ENCODE data around the gene CPNE4. TPM values are rescaled to one million over a fixed set of nuclear protein-coding genes. Genes with fewer than 3 reads are reported as not detected.

Gene CPNE4
- total RNA-seq, 1 experiment from 2014 or later: 5.7 TPM

DNA sequence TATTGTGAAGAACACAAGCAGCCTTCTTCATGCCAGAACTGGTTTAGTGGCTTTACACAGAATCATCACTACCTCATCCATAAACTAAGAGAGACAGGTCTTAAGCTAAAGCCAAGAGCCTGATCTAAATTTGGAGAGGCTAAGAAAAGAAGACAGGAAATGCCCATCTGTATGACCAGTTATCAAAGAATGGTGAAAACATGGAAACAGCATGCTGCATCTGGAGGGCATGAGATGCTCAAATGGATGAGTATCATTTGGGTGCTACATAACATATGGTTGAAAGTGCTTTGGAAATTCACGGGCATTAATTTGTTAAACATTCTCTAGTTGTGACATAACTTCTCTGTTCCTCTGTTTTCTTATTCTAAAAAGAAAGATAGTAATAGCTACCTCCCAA, 112.5 kb downstream of the CPNE4 start:
- Histone ChIP-seq H3K27me3 (replicated peaks; ENCODE audit: insufficient read depth, low read depth, low read length, poor library complexity) (no peaks in the 10 kb centered on the region), H3K27ac (ENCODE audit: low read depth, low read length, poor library complexity, severe bottlenecking) (no peak overlapping the region), H3K4me1 (ENCODE audit: insufficient read depth, low read length, poor library complexity, severe bottlenecking) (peaks cover 4% of the 10 kb centered on the region), H3K36me3 (ENCODE audit: insufficient read depth, low read length, poor library complexity, severe bottlenecking) (no peaks in the 10 kb centered on the region), H3K4me3 (ENCODE audit: low read depth, low read length, poor library complexity, severe bottlenecking) (no peak overlapping the region), H3K9me3 (ENCODE audit: low read depth, low read length, poor library complexity, severe bottlenecking) (no peaks in the 10 kb centered on the region)
- TF ChIP-seq EZH2 (IDR thresholded peaks at IDR 0.05; ENCODE audit: borderline replicate concordance, low read depth, low read length, poor library complexity, severe bottlenecking): no peak
- TF ChIP-seq CTCF (conservative IDR thresholded peaks at IDR 0.05; ENCODE audit: low read depth, low read length): no peak
- POLR2A ChIA-PET (ENCODE audit: low non-redundant PET): no interaction called here
- intact Hi-C loops (cut with micrococcal nuclease; ENCODE audit: unreplicated experiment): no loop called here
- CTCF ChIA-PET: no interaction called here
- no peak for DNase-seq (ENCODE audit: low spot score)
- no TSS peak for BruUV-seq (replicated peaks)

DNA sequence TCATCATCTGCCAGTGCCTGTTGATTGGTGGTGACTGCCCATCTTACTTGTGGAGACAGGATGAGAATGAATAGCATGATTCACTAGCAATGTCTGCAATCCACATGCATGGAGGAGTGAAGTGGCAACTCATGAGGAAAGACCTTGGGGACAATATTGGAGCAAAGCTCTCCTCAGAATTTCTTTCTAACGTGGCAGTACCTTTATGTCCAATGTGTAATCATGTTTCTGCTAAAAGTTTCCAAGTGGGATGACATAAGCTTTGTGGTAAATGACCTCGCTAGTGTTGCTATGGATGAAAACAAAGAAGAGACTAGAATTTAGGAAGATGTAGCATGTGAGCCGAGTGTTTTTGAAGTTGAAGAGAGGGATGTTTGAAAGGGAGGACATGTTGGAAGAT, 117.8 kb downstream of the CPNE4 start:
- BruUV-seq (replicated peaks): no TSS peak

GRCh38 chr3:131914090-131914691, 120.6 kb downstream of the CPNE4 start:
- TF ChIP-seq CTCF (conservative IDR thresholded peaks at IDR 0.05; ENCODE audit: low read depth, low read length): no peak
- TF ChIP-seq EZH2 (IDR thresholded peaks at IDR 0.05; ENCODE audit: borderline replicate concordance, low read depth, low read length, poor library complexity, severe bottlenecking): no peak
- ChIA-PET CTCF (no interaction called here), POLR2A (ENCODE audit: low non-redundant PET) (interaction anchor here (0.5 kb wide), 1 partner anchor 1167 kb away, joined by 5 read pairs; no protein-coding TSS in a partner anchor)
- Histone ChIP-seq H3K4me3 (ENCODE audit: low read depth, low read length, poor library complexity, severe bottlenecking) (no peak overlapping the region), H3K9me3 (ENCODE audit: low read depth, low read length, poor library complexity, severe bottlenecking) (no peaks in the 10 kb centered on the region), H3K36me3 (ENCODE audit: insufficient read depth, low read length, poor library complexity, severe bottlenecking) (no peaks in the 10 kb centered on the region), H3K4me1 (ENCODE audit: insufficient read depth, low read length, poor library complexity, severe bottlenecking) (peaks cover 27% of the 10 kb centered on the region), H3K27me3 (replicated peaks; ENCODE audit: insufficient read depth, low read depth, low read length, poor library complexity) (no peaks in the 10 kb centered on the region), H3K27ac (ENCODE audit: low read depth, low read length, poor library complexity, severe bottlenecking) (no peak overlapping the region)
- no TSS peak for BruUV-seq (replicated peaks)
- no peak for DNase-seq (ENCODE audit: low spot score)
- intact Hi-C loops (cut with micrococcal nuclease; ENCODE audit: unreplicated experiment): no loop called here

More for the DNA sequence above, 117.8 kb downstream of the CPNE4 start:
- Histone ChIP-seq H3K4me3 (ENCODE audit: low read depth, low read length, poor library complexity, severe bottlenecking) (no peak overlapping the region), H3K9me3 (ENCODE audit: low read depth, low read length, poor library complexity, severe bottlenecking) (no peaks in the 10 kb centered on the region), H3K27ac (ENCODE audit: low read depth, low read length, poor library complexity, severe bottlenecking) (no peak overlapping the region), H3K27me3 (replicated peaks; ENCODE audit: insufficient read depth, low read depth, low read length, poor library complexity) (no peaks in the 10 kb centered on the region), H3K36me3 (ENCODE audit: insufficient read depth, low read length, poor library complexity, severe bottlenecking) (no peaks in the 10 kb centered on the region), H3K4me1 (ENCODE audit: insufficient read depth, low read length, poor library complexity, severe bottlenecking) (peaks cover 22% of the 10 kb centered on the region)
- intact Hi-C loops (cut with micrococcal nuclease; ENCODE audit: unreplicated experiment): no loop called here
- ChIA-PET POLR2A (ENCODE audit: low non-redundant PET) (no interaction called here), CTCF (no interaction called here)
- DNase-seq (ENCODE audit: low spot score): no peak
- TF ChIP-seq CTCF (conservative IDR thresholded peaks at IDR 0.05; ENCODE audit: low read depth, low read length) (no peak), EZH2 (IDR thresholded peaks at IDR 0.05; ENCODE audit: borderline replicate concordance, low read depth, low read length, poor library complexity, severe bottlenecking) (no peak)

All from A673 (cell line).